Bronchial epithelial cell (primary cell): ENCODE results near the gene PKDCC. TPM values are rescaled to one million over a fixed set of nuclear protein-coding genes. Genes with fewer than 3 reads are reported as not detected.

Experiments used
- DNase-seq: peaks from one replicate; pipeline ENCODE4 v3.0.0-alpha.2; 2010; ENCODE audit warnings: low read depth
- FAIRE-seq: peaks from 2 replicates; lab custom pipeline; 2011; peaks lifted over from hg19 to GRCh38; lab: Jason Lieb, UNC
- H3K27me3 ChIP-seq: 2 replicates; pipeline ENCODE4 v1.5.1; 2011; ENCODE audit warnings: low read length; ENCODE audit not compliant: control insufficient read depth, insufficient read depth
- H3K36me3 ChIP-seq: 2 replicates; pipeline ENCODE4 v1.5.1; 2011; ENCODE audit warnings: low read length; ENCODE audit not compliant: control insufficient read depth, insufficient read depth
- H3K4me3 ChIP-seq: 2 replicates; pipeline ENCODE4 v1.5.1; 2011; ENCODE audit warnings: mild to moderate bottlenecking, low read depth, low read length, control low read depth
- total RNA-seq: library from RNA; depleted of rRNA; stranded (reverse); fragments of >200 nt; gene quantifications from 2 replicates; pipeline ENCODE4 v1.2.1, GENCODE V29; 2014
- TF ChIP-seq, protein P1 (sequence below): IDR thresholded peaks from 2 replicates; pipeline ENCODE4 v1.5.1; 2011; ENCODE audit warnings: mild to moderate bottlenecking, moderate library complexity, low read length, control low read depth, inconsistent platforms; ENCODE audit not compliant: insufficient read depth, severe bottlenecking

The PKDCC gene
- total RNA-seq, 1 donor from 2014 or later: 0.79 TPM

DNA sequence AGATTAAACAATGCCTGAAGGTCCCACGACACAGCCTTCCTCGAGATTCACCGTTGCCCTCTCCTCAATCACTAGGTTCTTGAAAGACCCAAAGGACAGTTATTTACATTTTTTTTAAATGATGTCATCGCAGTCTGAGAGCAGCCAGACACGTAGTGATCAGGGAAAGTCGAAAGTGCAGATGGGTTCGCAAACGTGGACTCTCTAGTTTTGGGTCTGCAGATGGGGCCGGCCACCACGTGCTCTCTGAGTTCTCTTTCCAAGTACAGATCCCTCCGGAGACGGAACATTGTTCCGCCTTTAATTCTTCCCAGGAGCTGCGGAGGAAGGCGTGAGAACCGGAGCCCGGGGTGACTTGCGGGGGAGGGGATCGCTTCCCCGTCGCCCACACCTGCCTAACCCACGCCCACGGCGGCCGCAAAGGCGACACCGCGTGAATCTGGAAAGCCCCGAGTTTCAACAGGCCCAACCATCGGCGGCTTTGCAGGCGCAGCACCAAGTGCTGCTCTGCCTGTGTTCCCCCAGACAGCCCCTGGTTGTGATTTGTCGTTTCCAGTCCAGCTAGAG, 54.3 kb downstream of the PKDCC start:
- no peaks in the 10 kb centered on the region for H3K36me3 ChIP-seq
- TF ChIP-seq, protein P1, sequence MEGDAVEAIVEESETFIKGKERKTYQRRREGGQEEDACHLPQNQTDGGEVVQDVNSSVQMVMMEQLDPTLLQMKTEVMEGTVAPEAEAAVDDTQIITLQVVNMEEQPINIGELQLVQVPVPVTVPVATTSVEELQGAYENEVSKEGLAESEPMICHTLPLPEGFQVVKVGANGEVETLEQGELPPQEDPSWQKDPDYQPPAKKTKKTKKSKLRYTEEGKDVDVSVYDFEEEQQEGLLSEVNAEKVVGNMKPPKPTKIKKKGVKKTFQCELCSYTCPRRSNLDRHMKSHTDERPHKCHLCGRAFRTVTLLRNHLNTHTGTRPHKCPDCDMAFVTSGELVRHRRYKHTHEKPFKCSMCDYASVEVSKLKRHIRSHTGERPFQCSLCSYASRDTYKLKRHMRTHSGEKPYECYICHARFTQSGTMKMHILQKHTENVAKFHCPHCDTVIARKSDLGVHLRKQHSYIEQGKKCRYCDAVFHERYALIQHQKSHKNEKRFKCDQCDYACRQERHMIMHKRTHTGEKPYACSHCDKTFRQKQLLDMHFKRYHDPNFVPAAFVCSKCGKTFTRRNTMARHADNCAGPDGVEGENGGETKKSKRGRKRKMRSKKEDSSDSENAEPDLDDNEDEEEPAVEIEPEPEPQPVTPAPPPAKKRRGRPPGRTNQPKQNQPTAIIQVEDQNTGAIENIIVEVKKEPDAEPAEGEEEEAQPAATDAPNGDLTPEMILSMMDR: no peak
- DNase-seq (peak; percentile 65), FAIRE-seq (no peak)
- no peaks in the 10 kb centered on the region for H3K27me3 ChIP-seq
- H3K4me3 ChIP-seq: peak overlapping the region; percentile 24

DNA sequence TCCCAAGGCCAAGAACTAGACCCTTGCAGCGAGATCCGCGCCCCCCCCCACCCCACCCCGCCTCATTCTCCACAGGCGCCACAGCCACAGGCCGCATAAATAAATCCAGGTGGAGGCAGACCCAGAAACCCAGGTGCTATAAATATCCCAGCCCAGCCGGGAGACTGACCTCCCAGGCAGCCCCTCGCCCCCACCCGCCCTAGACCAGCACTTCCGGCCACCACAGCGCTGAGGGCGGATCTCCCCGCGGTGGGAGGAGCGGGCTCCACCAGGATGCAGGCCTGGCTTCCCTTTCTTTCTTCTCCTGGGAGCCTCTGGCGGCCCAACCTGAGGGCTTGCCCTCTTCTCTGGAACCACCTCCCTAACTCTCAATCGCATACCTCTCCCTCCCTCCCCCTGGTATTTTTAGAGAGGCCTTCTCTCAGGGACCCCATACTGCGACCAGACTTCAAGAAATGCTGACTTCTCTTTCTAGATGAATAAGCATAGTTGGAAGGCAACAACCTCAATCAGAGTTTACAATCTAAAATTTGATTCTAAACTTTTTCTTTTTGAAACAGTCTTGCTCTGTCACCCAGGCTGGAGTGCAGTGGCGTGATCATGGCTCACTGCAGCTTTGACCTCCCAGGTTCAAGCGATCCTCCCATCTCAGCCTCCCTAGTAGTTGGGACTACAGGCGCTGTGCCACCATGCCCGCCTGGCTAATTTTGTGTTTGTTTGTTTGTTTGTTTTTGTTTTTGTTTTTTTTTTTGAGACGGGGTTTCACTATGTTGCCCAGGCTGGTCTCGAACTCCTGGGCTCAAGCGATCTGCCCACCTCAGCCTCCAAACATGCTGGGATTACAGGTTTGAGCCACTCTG, 55.0 kb downstream of the PKDCC start:
- DNase-seq: no peak
- Histone ChIP-seq H3K27me3 (no peaks in the 10 kb centered on the region), H3K36me3 (no peaks in the 10 kb centered on the region), H3K4me3 (peak overlapping the region; percentile 24)
- FAIRE-seq: no peak
- TF ChIP-seq, protein P1: no peak

GRCh38 chr2:42103829-42104228, 56.0 kb downstream of the PKDCC start:
- H3K27me3 ChIP-seq: no peaks in the 10 kb centered on the region
- H3K36me3 ChIP-seq: no peaks in the 10 kb centered on the region
- DNase-seq: no peak
- FAIRE-seq: no peak
- TF ChIP-seq, protein P1: no peak
- H3K4me3 ChIP-seq: no peak overlapping the region

DNA sequence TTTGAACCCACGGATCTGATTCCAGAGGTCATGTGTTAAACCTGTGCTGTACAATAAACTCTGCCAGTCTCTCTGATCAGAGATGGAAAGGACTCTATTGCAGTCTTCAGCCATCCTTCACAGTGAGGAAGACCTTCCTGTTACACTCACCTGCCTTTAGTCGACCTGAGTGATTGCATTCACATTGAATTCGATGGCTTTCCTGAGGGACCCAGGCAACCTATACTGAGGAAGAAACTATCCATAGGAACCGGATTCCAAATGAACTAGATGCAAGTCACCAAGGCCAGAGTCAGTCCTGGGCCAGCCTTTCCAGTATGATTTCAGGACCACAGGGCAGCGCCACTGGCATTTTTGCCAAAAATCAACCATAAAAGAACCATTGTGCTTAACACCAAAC, 56.8 kb downstream of the PKDCC start:
- DNase-seq (no peak), FAIRE-seq (no peak)
- no peaks in the 10 kb centered on the region for H3K36me3 ChIP-seq
- no peak overlapping the region for H3K4me3 ChIP-seq
- TF ChIP-seq, protein P1: no peak
- H3K27me3 ChIP-seq: no peaks in the 10 kb centered on the region

- no peak for FAIRE-seq
- no peaks in the 10 kb centered on the region for H3K36me3 ChIP-seq
- no peak for DNase-seq
- TF ChIP-seq, protein P1: no peak
- H3K27me3 ChIP-seq: no peaks in the 10 kb centered on the region
- H3K4me3 ChIP-seq: no peak overlapping the region
Measured at GRCh38 chr2:42105330-42106256, 57.8 kb downstream of the PKDCC start.
